Muscle layer of duodenum (tissue), 2 donors: ENCODE results near the gene DOK7.

Experiments used
- H3K27ac ChIP-seq: one replicate; pipeline ENCODE4 v1.7.0; 2013; ENCODE audit warnings: mild to moderate bottlenecking, low read length
- H3K27me3 ChIP-seq: one replicate; pipeline ENCODE4 v1.7.0; 2013; ENCODE audit warnings: low read depth, mild to moderate bottlenecking, control low read depth, low read length
- H3K36me3 ChIP-seq, 2 donors: one replicate each; pipeline ENCODE4 v1.7.0; 2013; ENCODE audit warnings: low read length in 2 of 2, control low read depth in 1 of 2, mild to moderate bottlenecking in 1 of 2; ENCODE audit not compliant: insufficient read depth in 2 of 2, control insufficient read depth in 1 of 2
- H3K4me1 ChIP-seq, 2 donors: one replicate each; pipeline ENCODE4 v1.7.0; 2013; ENCODE audit warnings: low read length in 2 of 2, mild to moderate bottlenecking in 2 of 2, control low read depth in 1 of 2, moderate library complexity in 1 of 2; ENCODE audit not compliant: insufficient read depth in 2 of 2, control insufficient read depth in 1 of 2
- H3K4me3 ChIP-seq, 2 donors: one replicate each; pipeline ENCODE4 v1.7.0; 2013; ENCODE audit warnings: low read length in 2 of 2, low read depth in 1 of 2, mild to moderate bottlenecking in 1 of 2
- H3K9me3 ChIP-seq, 2 donors: one replicate each; pipeline ENCODE4 v1.7.0; 2013; ENCODE audit warnings: low read length in 2 of 2, control low read depth in 1 of 2, mild to moderate bottlenecking in 1 of 2; ENCODE audit not compliant: control insufficient read depth in 1 of 2
- donor health status: healthy.

Gene DOK7

GRCh38 chr4:3518511-3518880 is 55.4 kb downstream of the DOK7 start:
- no peaks in the 10 kb centered on the region for H3K4me1 ChIP-seq
- no peak overlapping the region for H3K27ac ChIP-seq
- H3K27me3 ChIP-seq: no peaks in the 10 kb centered on the region
- peaks cover 46 to 96% of the 10 kb centered on the region in 2 donors for H3K36me3 ChIP-seq
- H3K9me3 ChIP-seq: no peaks in the 10 kb centered on the region
- H3K4me3 ChIP-seq: no peak overlapping the region

- H3K27me3 ChIP-seq: no peaks in the 10 kb centered on the region
- H3K4me3 ChIP-seq: no peak overlapping the region
- peaks cover 41 to 96% of the 10 kb centered on the region in 2 donors for H3K36me3 ChIP-seq
- H3K9me3 ChIP-seq: no peaks in the 10 kb centered on the region
- H3K27ac ChIP-seq: no peak overlapping the region
- H3K4me1 ChIP-seq: no peaks in the 10 kb centered on the region
These were observed 55.8 kb downstream of the DOK7 start for GRCh38 chr4:3518941-3519340.

- no peak overlapping the region for H3K27ac ChIP-seq
- H3K4me3 ChIP-seq: no peak overlapping the region
- H3K9me3 ChIP-seq: no peaks in the 10 kb centered on the region
- no peaks in the 10 kb centered on the region for H3K27me3 ChIP-seq
- H3K4me1 ChIP-seq: no peaks in the 10 kb centered on the region
- H3K36me3 ChIP-seq: peaks cover 40 to 96% of the 10 kb centered on the region in 2 donors
These were observed 56.6 kb downstream of the DOK7 start for GRCh38 chr4:3519468-3520264.

GRCh38 chr4:3520276-3520675 is 57.2 kb downstream of the DOK7 start:
- Histone ChIP-seq H3K27ac (no peak overlapping the region), H3K4me3 (no peak overlapping the region), H3K36me3 (peaks cover 41 to 94% of the 10 kb centered on the region in 2 donors), H3K4me1 (no peaks in the 10 kb centered on the region), H3K27me3 (no peaks in the 10 kb centered on the region), H3K9me3 (no peaks in the 10 kb centered on the region)

GRCh38 chr4:3520796-3521600 is 57.9 kb downstream of the DOK7 start:
- Histone ChIP-seq H3K27ac (no peak overlapping the region), H3K9me3 (no peaks in the 10 kb centered on the region), H3K4me1 (no peaks in the 10 kb centered on the region), H3K27me3 (no peaks in the 10 kb centered on the region), H3K4me3 (no peak overlapping the region), H3K36me3 (peaks cover 37 to 87% of the 10 kb centered on the region in 2 donors)

- Histone ChIP-seq H3K4me1 (no peaks in the 10 kb centered on the region), H3K36me3 (peaks cover 35 to 80% of the 10 kb centered on the region in 2 donors), H3K27ac (no peak overlapping the region), H3K9me3 (no peaks in the 10 kb centered on the region), H3K4me3 (no peak overlapping the region), H3K27me3 (no peaks in the 10 kb centered on the region)
These were observed 58.7 kb downstream of the DOK7 start for GRCh38 chr4:3521621-3522325.

- Histone ChIP-seq H3K36me3 (peaks cover 31 to 75% of the 10 kb centered on the region in 2 donors), H3K27ac (no peak overlapping the region), H3K4me1 (no peaks in the 10 kb centered on the region), H3K27me3 (no peaks in the 10 kb centered on the region), H3K9me3 (no peaks in the 10 kb centered on the region), H3K4me3 (no peak overlapping the region)
These were observed 59.2 kb downstream of the DOK7 start for GRCh38 chr4:3522326-3522640.

GRCh38 chr4:3522651-3523050 is 59.5 kb downstream of the DOK7 start:
- Histone ChIP-seq H3K36me3 (peaks cover 28 to 71% of the 10 kb centered on the region in 2 donors), H3K27ac (no peak overlapping the region), H3K4me1 (no peaks in the 10 kb centered on the region), H3K4me3 (no peak overlapping the region), H3K27me3 (no peaks in the 10 kb centered on the region), H3K9me3 (no peaks in the 10 kb centered on the region)

- Histone ChIP-seq H3K4me1 (no peaks in the 10 kb centered on the region), H3K9me3 (no peaks in the 10 kb centered on the region), H3K27ac (no peak overlapping the region), H3K36me3 (peaks cover 28 to 66% of the 10 kb centered on the region in 2 donors), H3K27me3 (no peaks in the 10 kb centered on the region), H3K4me3 (no peak overlapping the region)
These were observed 60.1 kb downstream of the DOK7 start for GRCh38 chr4:3523146-3523627.

GRCh38 chr4:3523628-3524221 is 60.6 kb downstream of the DOK7 start:
- Histone ChIP-seq H3K36me3 (peaks cover 28 to 62% of the 10 kb centered on the region in 2 donors), H3K9me3 (no peaks in the 10 kb centered on the region)

GRCh38 chr4:3524349-3524748 is 61.2 kb downstream of the DOK7 start:
- H3K27ac ChIP-seq: no peak overlapping the region
- H3K27me3 ChIP-seq: no peaks in the 10 kb centered on the region
- H3K4me1 ChIP-seq: no peaks in the 10 kb centered on the region
- H3K4me3 ChIP-seq: no peak overlapping the region
- H3K36me3 ChIP-seq: peaks cover 28 to 55% of the 10 kb centered on the region in 2 donors
- no peaks in the 10 kb centered on the region for H3K9me3 ChIP-seq

More at GRCh38 chr4:3523628-3524221, 60.6 kb downstream of the DOK7 start:
- Histone ChIP-seq H3K4me1 (no peaks in the 10 kb centered on the region), H3K4me3 (no peak overlapping the region), H3K27me3 (no peaks in the 10 kb centered on the region), H3K27ac (no peak overlapping the region)
